ENCODE data around the gene PCDHGA6.
"Not testable (repeated sequence)": the region's sequence is repeated elsewhere in the genome, so short reads cannot be mapped to it uniquely, and the experiment has no call there.

The PCDHGA6 gene

DNA sequence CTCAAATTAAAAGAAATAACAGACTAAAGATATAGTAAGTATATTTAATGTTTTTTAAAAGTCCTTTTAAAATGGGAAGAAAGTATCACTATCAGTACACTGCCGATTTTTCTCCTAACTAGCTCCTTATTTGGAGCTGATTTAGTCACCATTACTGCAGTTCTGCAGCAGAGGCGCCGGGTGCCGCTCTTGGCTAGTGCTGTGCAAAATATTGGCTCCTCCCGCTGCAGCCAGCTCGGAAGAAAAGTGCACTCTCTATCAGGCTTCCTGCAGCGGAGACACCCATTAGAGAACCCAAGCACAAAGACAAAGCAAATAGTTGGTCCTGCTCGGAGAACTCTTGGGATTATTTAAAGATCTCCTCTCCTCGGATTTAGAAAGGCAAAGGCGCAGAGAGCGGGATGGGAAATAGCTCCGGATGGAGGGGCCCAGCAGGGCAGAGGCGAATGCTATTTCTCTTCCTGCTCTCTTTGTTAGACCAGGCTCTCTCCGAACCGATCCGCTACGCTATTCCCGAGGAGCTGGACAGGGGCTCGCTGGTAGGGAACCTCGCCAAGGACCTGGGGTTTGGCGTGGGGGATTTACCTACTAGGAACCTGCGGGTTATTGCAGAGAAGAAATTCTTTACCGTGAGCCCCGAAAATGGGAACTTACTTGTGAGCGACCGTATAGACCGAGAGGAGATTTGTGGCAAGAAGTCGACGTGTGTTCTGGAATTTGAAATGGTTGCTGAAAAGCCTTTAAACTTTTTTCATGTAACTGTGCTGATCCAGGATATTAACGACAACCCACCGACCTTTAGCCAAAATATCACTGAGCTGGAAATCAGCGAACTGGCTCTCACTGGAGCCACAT is 3.5 kb upstream of the PCDHGA6 start, which contains the start of gene PCDHGB3:
PCDHGB3 (plus strand) TSS at position 249 of the 855 bp plus-strand sequence; CDS start at position 402, 153 bp downstream.
- no peak for DNase-seq (ENCODE audit: low read depth, low spot score)
- no peak for TF ChIP-seq FOXP2 (optimal IDR thresholded peaks at IDR 0.05; ENCODE audit: control extremely low read depth, extremely low read length, insufficient read depth)
- no peak for TF ChIP-seq EZH2 (IDR thresholded peaks at IDR 0.05)
- TF ChIP-seq POLR2AphosphoS5 (IDR thresholded peaks at IDR 0.05; ENCODE audit: borderline replicate concordance, low read depth, low read length), result no peak
- no peaks in the 10 kb centered on the region for H3K9me3 ChIP-seq (ENCODE audit: low read depth, low read length)
- no peak within 1 kb of the TSS for H3K4me3 ChIP-seq
- no peak within 1 kb of the TSS for H3K27ac ChIP-seq
- no peaks in the 10 kb centered on the region for H3K36me3 ChIP-seq (ENCODE audit: insufficient read depth, low read length)
- no peak within 1 kb of the TSS for H3K9ac ChIP-seq (ENCODE audit: insufficient read length)

- DNase-seq (ENCODE audit: low read depth, low spot score), result no peak
- Histone ChIP-seq H3K27ac (no peak overlapping the region), H3K9me3 (ENCODE audit: low read depth, low read length) (no peaks in the 10 kb centered on the region), H3K4me3 (no peak overlapping the region), H3K36me3 (ENCODE audit: insufficient read depth, low read length) (no peaks in the 10 kb centered on the region), H3K9ac (ENCODE audit: insufficient read length) (no peak overlapping the region)
- TF ChIP-seq EZH2 (IDR thresholded peaks at IDR 0.05) (no peak), POLR2AphosphoS5 (IDR thresholded peaks at IDR 0.05; ENCODE audit: borderline replicate concordance, low read depth, low read length) (no peak), FOXP2 (optimal IDR thresholded peaks at IDR 0.05; ENCODE audit: control extremely low read depth, extremely low read length, insufficient read depth) (no peak)
Measured at GRCh38 chr5:141371572-141372475, 1.9 kb upstream of the PCDHGA6 start.

DNA sequence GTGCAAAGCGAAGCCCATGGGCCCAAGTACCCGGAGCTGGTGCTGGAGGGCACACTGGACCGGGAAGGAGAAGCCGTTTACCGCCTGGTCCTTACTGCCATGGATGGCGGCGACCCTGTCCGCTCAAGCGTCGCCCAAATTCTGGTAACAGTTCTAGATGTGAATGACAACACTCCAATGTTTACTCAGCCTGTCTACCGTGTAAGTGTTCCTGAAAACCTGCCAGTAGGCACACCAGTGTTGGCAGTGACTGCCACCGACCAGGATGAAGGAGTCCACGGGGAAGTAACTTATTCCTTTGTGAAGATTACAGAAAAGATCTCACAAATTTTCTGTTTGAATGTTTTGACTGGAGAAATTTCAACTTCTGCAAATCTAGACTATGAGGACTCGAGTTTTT is 936 bp downstream of the PCDHGA6 start:
- no peak overlapping the region for H3K27ac ChIP-seq
- no peak overlapping the region for H3K4me3 ChIP-seq
- H3K36me3 ChIP-seq (ENCODE audit: insufficient read depth, low read length), result no peaks in the 10 kb centered on the region
- DNase-seq (ENCODE audit: low read depth, low spot score), result no peak
- TF ChIP-seq FOXP2 (optimal IDR thresholded peaks at IDR 0.05; ENCODE audit: control extremely low read depth, extremely low read length, insufficient read depth) (no peak), POLR2AphosphoS5 (IDR thresholded peaks at IDR 0.05; ENCODE audit: borderline replicate concordance, low read depth, low read length) (no peak)
- H3K9ac ChIP-seq (ENCODE audit: insufficient read length), result no peak overlapping the region
- no peaks in the 10 kb centered on the region for H3K9me3 ChIP-seq (ENCODE audit: low read depth, low read length)

GRCh38 chr5:141375444-141376155 is 1.9 kb downstream of the PCDHGA6 start:
- not testable (repeated sequence) for DNase-seq (ENCODE audit: low read depth, low spot score); H3K4me3 ChIP-seq; H3K9ac ChIP-seq (ENCODE audit: insufficient read length); H3K9me3 ChIP-seq (ENCODE audit: low read depth, low read length); H3K36me3 ChIP-seq (ENCODE audit: insufficient read depth, low read length); H3K27ac ChIP-seq

- H3K36me3 ChIP-seq (ENCODE audit: insufficient read depth, low read length), result no peaks in the 10 kb centered on the region
- H3K9ac ChIP-seq (ENCODE audit: insufficient read length), result peak within 1 kb of the TSS; percentile 68
Measured at GRCh38 chr5:141382469-141383294, 9.0 kb downstream of the PCDHGA6 start, which contains the start of gene PCDHGA7. Gene PCDHGA7, plus strand, starts transcription at chr5:141382742. Its CDS starts 158 bp downstream, at chr5:141382900.

DNA sequence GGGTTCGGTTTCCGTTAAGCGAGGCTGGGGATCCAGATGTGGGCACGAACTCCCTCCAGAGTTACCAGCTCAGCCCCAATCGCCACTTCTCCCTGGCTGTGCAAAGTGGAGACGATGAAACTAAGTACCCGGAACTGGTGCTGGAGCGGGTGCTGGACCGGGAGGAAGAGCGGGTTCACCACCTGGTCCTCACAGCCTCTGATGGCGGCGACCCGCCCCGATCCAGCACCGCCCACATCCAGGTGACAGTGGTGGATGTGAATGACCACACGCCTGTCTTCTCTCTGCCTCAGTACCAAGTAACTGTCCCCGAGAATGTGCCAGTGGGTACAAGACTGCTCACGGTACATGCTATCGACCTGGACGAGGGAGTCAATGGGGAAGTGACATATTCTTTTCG is 9.7 kb downstream of the PCDHGA6 start:
- DNase-seq (ENCODE audit: low read depth, low spot score), result no peak
- no peak for TF ChIP-seq FOXP2 (optimal IDR thresholded peaks at IDR 0.05; ENCODE audit: control extremely low read depth, extremely low read length, insufficient read depth)
- TF ChIP-seq EZH2 (IDR thresholded peaks at IDR 0.05), result no peak
- no peak for TF ChIP-seq POLR2AphosphoS5 (IDR thresholded peaks at IDR 0.05; ENCODE audit: borderline replicate concordance, low read depth, low read length)
- Histone ChIP-seq H3K9me3 (ENCODE audit: low read depth, low read length) (no peaks in the 10 kb centered on the region), H3K4me3 (peak overlapping the region; percentile 76), H3K36me3 (ENCODE audit: insufficient read depth, low read length) (no peaks in the 10 kb centered on the region), H3K9ac (ENCODE audit: insufficient read length) (no peak overlapping the region), H3K27ac (no peak overlapping the region)

More at GRCh38 chr5:141382469-141383294, 9.0 kb downstream of the PCDHGA6 start, which contains the start of gene PCDHGA7:
- TF ChIP-seq FOXP2 (optimal IDR thresholded peaks at IDR 0.05; ENCODE audit: control extremely low read depth, extremely low read length, insufficient read depth) (no peak), POLR2AphosphoS5 (IDR thresholded peaks at IDR 0.05; ENCODE audit: borderline replicate concordance, low read depth, low read length) (no peak), EZH2 (IDR thresholded peaks at IDR 0.05) (no peak)
- H3K9me3 ChIP-seq (ENCODE audit: low read depth, low read length), result no peaks in the 10 kb centered on the region
- no peak within 1 kb of the TSS for H3K27ac ChIP-seq
- DNase-seq (ENCODE audit: low read depth, low spot score), result no peak
- peak within 1 kb of the TSS; percentile 76 for H3K4me3 ChIP-seq

DNA sequence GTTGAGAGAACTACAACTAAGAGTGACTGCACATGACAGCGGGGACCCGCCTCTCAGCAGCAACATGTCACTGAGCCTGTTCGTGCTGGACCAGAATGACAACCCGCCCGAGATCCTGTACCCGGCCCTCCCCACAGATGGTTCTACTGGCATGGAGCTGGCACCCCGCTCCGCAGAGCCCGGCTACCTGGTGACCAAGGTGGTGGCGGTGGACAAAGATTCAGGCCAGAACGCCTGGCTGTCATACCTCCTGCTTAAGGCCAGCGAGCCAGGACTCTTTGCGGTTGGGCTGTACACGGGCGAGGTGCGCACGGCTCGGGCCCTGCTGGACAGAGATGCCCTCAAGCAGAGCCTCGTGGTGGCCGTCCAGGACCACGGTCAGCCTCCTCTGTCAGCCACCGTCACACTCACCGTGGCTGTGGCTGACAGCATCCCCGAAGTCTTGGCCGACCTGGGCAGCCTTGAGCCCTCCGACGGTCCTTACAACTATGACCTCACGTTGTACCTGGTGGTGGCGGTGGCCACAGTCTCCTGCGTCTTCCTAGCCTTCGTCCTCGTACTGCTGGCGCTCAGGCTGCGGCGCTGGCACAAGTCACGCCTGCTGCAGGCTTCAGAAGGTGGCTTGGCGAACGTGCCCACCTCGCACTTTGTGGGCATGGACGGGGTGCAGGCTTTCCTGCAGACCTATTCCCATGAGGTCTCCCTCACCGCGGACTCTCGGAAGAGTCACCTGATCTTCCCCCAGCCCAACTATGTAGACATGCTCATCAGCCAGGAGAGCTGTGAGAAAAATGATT is 11.0 kb downstream of the PCDHGA6 start:
- no peak for TF ChIP-seq FOXP2 (optimal IDR thresholded peaks at IDR 0.05; ENCODE audit: control extremely low read depth, extremely low read length, insufficient read depth)
- TF ChIP-seq EZH2 (IDR thresholded peaks at IDR 0.05), result no peak
- TF ChIP-seq POLR2AphosphoS5 (IDR thresholded peaks at IDR 0.05; ENCODE audit: borderline replicate concordance, low read depth, low read length), result no peak
- no peak overlapping the region for H3K9ac ChIP-seq (ENCODE audit: insufficient read length)
- no peak overlapping the region for H3K27ac ChIP-seq
- no peaks in the 10 kb centered on the region for H3K9me3 ChIP-seq (ENCODE audit: low read depth, low read length)
- no peak overlapping the region for H3K4me3 ChIP-seq
- no peak for DNase-seq (ENCODE audit: low read depth, low spot score)
- no peaks in the 10 kb centered on the region for H3K36me3 ChIP-seq (ENCODE audit: insufficient read depth, low read length)

GRCh38 chr5:141387557-141388311 is 14.0 kb downstream of the PCDHGA6 start, which contains the start of gene PCDHGB4:
Gene PCDHGB4, plus strand, starts transcription at chr5:141387698. Its CDS starts 187 bp downstream, at chr5:141387885.
- not testable (repeated sequence) for DNase-seq (ENCODE audit: low read depth, low spot score)

More at GRCh38 chr5:141387557-141388311, 14.0 kb downstream of the PCDHGA6 start, which contains the start of gene PCDHGB4:
- H3K27ac ChIP-seq; H3K4me3 ChIP-seq; H3K36me3 ChIP-seq (ENCODE audit: insufficient read depth, low read length); H3K9me3 ChIP-seq (ENCODE audit: low read depth, low read length); H3K9ac ChIP-seq (ENCODE audit: insufficient read length): not testable (repeated sequence)
